Heart left ventricle (tissue), 16 donors: ENCODE data around the gene CCT3. TPM values are rescaled to one million over a fixed set of nuclear protein-coding genes. Genes with fewer than 3 reads are reported as not detected.

Experiments
- ATAC-seq, 4 donors: fragments of 200-7000 bp; cut with Tn5 transposase; one replicate each; pipeline ENCODE4 v1.9.1; 2020 to 2022; ENCODE audit warnings: moderate library complexity in 4 of 4, mild to moderate bottlenecking in 3 of 4, moderate number of reproducible peaks in 1 of 4
- DNase-seq, 5 donors: peaks; one replicate each; pipeline ENCODE4 v3.0.0-alpha.2; 2020
- H3K27ac ChIP-seq, 12 donors: fragments of 200-600 bp; sonication (generic) in 4 of 12; one replicate each; pipeline versions ENCODE4 v1.5.0 to v1.8.0; 2016 to 2022; ENCODE audit warnings: mild to moderate bottlenecking in 2 of 12
- H3K27me3 ChIP-seq, 9 donors: fragments of 200-600 bp; sonication (generic) in 2 of 9; one replicate each; pipeline versions ENCODE4 v1.5.1 to v1.8.0; 2016 to 2022; ENCODE audit warnings: mild to moderate bottlenecking in 3 of 9
- H3K36me3 ChIP-seq, 9 donors: fragments of 200-600 bp; sonication (generic) in 2 of 9; one replicate each; pipeline versions ENCODE4 v1.5.0 to v1.8.0; 2018 to 2022; ENCODE audit warnings: mild to moderate bottlenecking in 2 of 9
- H3K4me1 ChIP-seq, 12 donors: fragments of 200-600 bp; sonication (generic) in 4 of 12; one replicate each; pipeline versions ENCODE4 v1.5.0 to v1.8.0; 2016 to 2022; ENCODE audit warnings: mild to moderate bottlenecking in 3 of 12
- H3K4me3 ChIP-seq, 12 donors: fragments of 200-600 bp; sonication (generic) in 4 of 12; one replicate each; pipeline versions ENCODE4 v1.5.0 to v1.8.0; 2017 to 2022; ENCODE audit warnings: mild to moderate bottlenecking in 9 of 12, moderate library complexity in 4 of 12
- H3K9me3 ChIP-seq, 12 donors: fragments of 200-600 bp; sonication (generic) in 4 of 12; one replicate each; pipeline versions ENCODE4 v1.5.0 to v1.8.0; 2016 to 2022; ENCODE audit warnings: mild to moderate bottlenecking in 1 of 12
- POLR2A ChIP-seq, 2 donors: fragments of 450-650 bp; IDR thresholded peaks; one replicate each; pipeline ENCODE4 v1.6.1; 2017; ENCODE audit warnings: antibody characterized with exemption in 2 of 2, mild to moderate bottlenecking in 2 of 2, moderate library complexity in 2 of 2
- WGBS, 4 donors: extraction: QIAGEN DNeasy Blood & Tissue Kit in 2 of 4; methylation state at CpG; one replicate each; pipeline versions ENCODE4 v1.1.5 to v1.1.7; 2013 to 2018; 5-methylcytosine and 5-hydroxymethylcytosine counted together
- intact Hi-C, 10 donors: fragments of 100-400 bp; cut with DNase I; formaldehyde crosslinking; loops; one replicate each; pipeline versions ENCODE4 v1.11.1 to v1.14.2; 2022
- long read RNA-seq, 3 donors: library from polyadenylated mRNA; unstranded; transcript quantifications; one replicate each; pipeline ENCODE4 v2.0.0, GENCODE V29; 2020 to 2021
- polyA plus RNA-seq, 2 donors: library from polyadenylated mRNA; stranded (reverse); fragments of 200-250 nt; gene quantifications; one replicate each; pipeline ENCODE4 v1.2.3, GENCODE V29; 2013
- total RNA-seq, 9 donors: library from RNA; depleted of rRNA in 2 of 9; stranded (reverse); fragments of >200 nt in 2 of 9; fragmentation: NEBNext Ultra II Directional in 3 of 9; extraction: Animal tissue kit (Norgen Biotek cat#: 25700) in 3 of 9; gene quantifications; one replicate each; pipeline versions ENCODE4 v1.1.0 to v1.2.4, GENCODE V29; 2016 to 2023
- TF ChIP-seq, protein P1 (sequence below), 12 donors: fragments of 200-600 bp; sonication (generic) in 4 of 12; IDR thresholded peaks; one replicate each; pipeline versions ENCODE4 v1.5.0 to v1.8.0; 2018 to 2022; ENCODE audit warnings: antibody characterized with exemption in 12 of 12, mild to moderate bottlenecking in 5 of 12
- donor health status: ischemic (EF 13 %, LVEDD 7.1; RV severe dilation, severe dysfunction).
- donor health status: healthy with polysubstance abuse.
- donor health status: DM: no; HTN: yes; CAD: no.
- donor health status: DM: no; HTN: no; CAD: no.
- donor health status: ischemic (EF 25% LVEDD 6.9; RV normal size, moderate dysfunction).
- donor health status: ischemic (EF 25% LVEDD 5.7; RV mildly dilated, moderate dysfunction).
- donor health status: healthy.
- donor health status: DM: yes; HTN: yes; CAD: no.
- donor health status: ischemic (EF 35%, LVEDD 5.7; RV mildly dilated, moderate dysfunction).
- donor health status: nonischemic (EF 11% LVEDD 7.7; RV severe dilation, severe dysfunction).
- donor health status: DM: yes; HTN: yes; CAD: no.
- donor health status: PGD.
- donor health status: ischemic (EF 29% LVEDD 5.4; RV normal size, mild dysfunction).
- donor health status: nonischemic (EF 23%, LVEDD 6.1; RV moderate dilation, normal function).

Gene CCT3
- total RNA-seq (100 to 1,000 TPM; 105 to 152 (median 143) TPM), polyA plus RNA-seq (100 to 1,000 TPM in 1 of 2 donors, 10 to 100 TPM in 1; 83.1 to 246 TPM)
- long read RNA-seq, donor 1, transcript CCT3-201 (14 exons, 2,150 nt), result major isoform, 249 of 267 reads
- long read RNA-seq, donor 1, partial matches to known transcripts, result 12 of 267 reads
- long read RNA-seq, donor 1, other reads (novel, unspliced or antisense), result 6 of 267 reads
- long read RNA-seq, donor 2, transcript CCT3-204 (12 exons, 1,815 nt), result minor isoform, 11 of 1,188 reads
- long read RNA-seq, donor 2, transcript CCT3-201 (14 exons, 2,150 nt), result major isoform, 1,100 of 1,188 reads
- long read RNA-seq, donor 2, partial matches to known transcripts, result 29 of 1,188 reads
- long read RNA-seq, donor 2, other reads (novel, unspliced or antisense), result 46 of 1,188 reads
- long read RNA-seq, donor 3, transcript CCT3-201 (14 exons, 2,150 nt), result major isoform, 259 of 300 reads
- long read RNA-seq, donor 3, partial matches to known transcripts, result 28 of 300 reads
- long read RNA-seq, donor 3, other reads (novel, unspliced or antisense), result 11 of 300 reads

DNA sequence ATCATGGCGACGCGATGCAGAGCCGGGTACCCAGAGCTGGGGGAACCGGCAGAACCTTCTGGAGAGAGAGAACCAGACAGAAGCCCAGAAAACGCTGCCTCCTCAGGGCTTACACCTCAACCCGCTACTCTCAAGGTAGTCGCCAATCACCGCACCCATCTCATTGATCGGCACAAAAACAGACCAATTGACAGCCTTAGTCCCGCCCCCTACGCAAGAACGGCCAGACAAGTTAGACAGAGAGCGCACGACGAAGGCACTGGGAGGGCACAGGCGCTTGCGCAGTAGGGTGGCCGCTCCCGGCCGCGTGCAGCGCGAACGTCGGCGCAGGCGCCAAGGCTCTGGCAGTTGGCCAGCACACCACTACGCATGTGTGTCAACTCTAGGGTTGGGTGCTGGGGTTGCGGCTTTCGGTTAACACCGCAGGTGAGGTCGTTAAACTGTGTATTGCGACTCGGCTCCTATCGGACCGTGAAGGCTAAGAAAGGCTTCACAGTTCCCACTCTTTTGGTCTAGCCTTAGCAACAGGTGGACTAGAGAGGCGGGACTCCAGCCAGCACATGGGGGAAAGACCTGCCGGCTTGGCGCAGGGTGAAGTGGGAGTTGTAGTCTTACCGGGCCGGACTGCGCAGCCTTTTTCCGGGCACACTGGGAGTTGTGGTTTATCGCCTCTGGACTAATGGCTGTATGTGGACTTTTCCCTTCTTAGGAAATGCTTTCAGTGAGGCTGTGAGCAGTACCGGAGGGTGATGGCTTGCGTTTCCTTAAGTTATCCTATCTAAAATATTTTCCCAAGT is at the start of gene CCT3, which contains the start of gene TSACC:
Gene CCT3, minus strand, starts transcription at position 113 of the 797 bp plus-strand sequence. Its CDS starts 108 bp downstream, at position 5.
Gene TSACC, plus strand, starts transcription at position 347 of the 797 bp plus-strand sequence. CDS start 1,232 bp downstream, outside the sequence.
- Histone ChIP-seq H3K4me1 (peaks cover 6 to 25% (median 20%) of the 10 kb centered on the region in 12 donors), H3K36me3 (peaks cover 0 to 25% (median 24%) of the 10 kb centered on the region in 9 donors), H3K27me3 (no peaks in the 10 kb centered on the region), H3K9me3 (no peaks in the 10 kb centered on the region), H3K27ac (peak within 1 kb of the TSS; percentile 54 to 96 (median 85)), H3K4me3 (peak within 1 kb of the TSS; percentile 46 to 98 (median 73))
- 0 to 1% (median 0%) methylated on average over 31 to 47 of the region's 47 CpGs for WGBS, 4 donors
- intact Hi-C loops, result loop anchor here in 2 of 10 donors (1.0 to 2.0 kb wide), 2 partner anchors 55 to 56 kb away; partner anchors contain the start of gene SMG5 (in 1 of the 2)
- ATAC-seq (peak; percentile 96 to 98 (median 97)), DNase-seq (peak; percentile 99 to 100 (median 99))
- peak in 1 of 2 donors; percentile 82 for TF ChIP-seq POLR2A (IDR thresholded peaks at IDR 0.05)
- TF ChIP-seq, protein P1, sequence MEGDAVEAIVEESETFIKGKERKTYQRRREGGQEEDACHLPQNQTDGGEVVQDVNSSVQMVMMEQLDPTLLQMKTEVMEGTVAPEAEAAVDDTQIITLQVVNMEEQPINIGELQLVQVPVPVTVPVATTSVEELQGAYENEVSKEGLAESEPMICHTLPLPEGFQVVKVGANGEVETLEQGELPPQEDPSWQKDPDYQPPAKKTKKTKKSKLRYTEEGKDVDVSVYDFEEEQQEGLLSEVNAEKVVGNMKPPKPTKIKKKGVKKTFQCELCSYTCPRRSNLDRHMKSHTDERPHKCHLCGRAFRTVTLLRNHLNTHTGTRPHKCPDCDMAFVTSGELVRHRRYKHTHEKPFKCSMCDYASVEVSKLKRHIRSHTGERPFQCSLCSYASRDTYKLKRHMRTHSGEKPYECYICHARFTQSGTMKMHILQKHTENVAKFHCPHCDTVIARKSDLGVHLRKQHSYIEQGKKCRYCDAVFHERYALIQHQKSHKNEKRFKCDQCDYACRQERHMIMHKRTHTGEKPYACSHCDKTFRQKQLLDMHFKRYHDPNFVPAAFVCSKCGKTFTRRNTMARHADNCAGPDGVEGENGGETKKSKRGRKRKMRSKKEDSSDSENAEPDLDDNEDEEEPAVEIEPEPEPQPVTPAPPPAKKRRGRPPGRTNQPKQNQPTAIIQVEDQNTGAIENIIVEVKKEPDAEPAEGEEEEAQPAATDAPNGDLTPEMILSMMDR (IDR thresholded peaks at IDR 0.05), result no peak

DNA sequence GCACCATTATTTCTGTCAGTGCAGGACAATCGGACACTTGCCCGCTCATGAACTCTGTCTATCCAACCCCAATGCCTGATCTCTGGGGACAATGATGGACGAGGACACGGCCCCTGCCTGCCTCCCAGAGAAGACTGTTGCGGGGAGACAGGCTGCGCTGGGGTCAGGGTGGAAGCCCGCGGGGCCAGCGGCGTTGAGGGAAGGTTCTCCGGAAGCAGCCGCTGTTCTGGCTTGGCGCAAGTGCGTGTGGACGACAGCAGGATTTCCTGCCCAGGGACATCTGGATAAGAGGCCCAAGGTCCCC is 49.7 kb upstream of the CCT3 start:
- 24 to 30% (median 25%) methylated on average over 15 of the region's 15 CpGs for WGBS, 4 donors
- Histone ChIP-seq H3K27me3 (peaks cover 8 to 55% (median 29%) of the 10 kb centered on the region in 9 donors), H3K27ac (no peak overlapping the region), H3K4me1 (peaks cover 0 to 11% (median 2%) of the 10 kb centered on the region in 12 donors), H3K4me3 (peak overlapping the region in 6 of 12 donors; percentile 19 to 36 (median 26)), H3K36me3 (no peaks in the 10 kb centered on the region), H3K9me3 (no peaks in the 10 kb centered on the region)
- DNase-seq (no peak), ATAC-seq (no peak)
- intact Hi-C loops, result loop anchor here (1.0 to 10.0 kb wide), 6 partner anchors 55 to 267 kb away; partner anchors contain the start of genes GPATCH4 (in 5 of the 10) and HAPLN2 (in 2 of the 10)
- no peak for TF ChIP-seq POLR2A (IDR thresholded peaks at IDR 0.05)
- TF ChIP-seq, protein P1 (IDR thresholded peaks at IDR 0.05), result no peak

DNA sequence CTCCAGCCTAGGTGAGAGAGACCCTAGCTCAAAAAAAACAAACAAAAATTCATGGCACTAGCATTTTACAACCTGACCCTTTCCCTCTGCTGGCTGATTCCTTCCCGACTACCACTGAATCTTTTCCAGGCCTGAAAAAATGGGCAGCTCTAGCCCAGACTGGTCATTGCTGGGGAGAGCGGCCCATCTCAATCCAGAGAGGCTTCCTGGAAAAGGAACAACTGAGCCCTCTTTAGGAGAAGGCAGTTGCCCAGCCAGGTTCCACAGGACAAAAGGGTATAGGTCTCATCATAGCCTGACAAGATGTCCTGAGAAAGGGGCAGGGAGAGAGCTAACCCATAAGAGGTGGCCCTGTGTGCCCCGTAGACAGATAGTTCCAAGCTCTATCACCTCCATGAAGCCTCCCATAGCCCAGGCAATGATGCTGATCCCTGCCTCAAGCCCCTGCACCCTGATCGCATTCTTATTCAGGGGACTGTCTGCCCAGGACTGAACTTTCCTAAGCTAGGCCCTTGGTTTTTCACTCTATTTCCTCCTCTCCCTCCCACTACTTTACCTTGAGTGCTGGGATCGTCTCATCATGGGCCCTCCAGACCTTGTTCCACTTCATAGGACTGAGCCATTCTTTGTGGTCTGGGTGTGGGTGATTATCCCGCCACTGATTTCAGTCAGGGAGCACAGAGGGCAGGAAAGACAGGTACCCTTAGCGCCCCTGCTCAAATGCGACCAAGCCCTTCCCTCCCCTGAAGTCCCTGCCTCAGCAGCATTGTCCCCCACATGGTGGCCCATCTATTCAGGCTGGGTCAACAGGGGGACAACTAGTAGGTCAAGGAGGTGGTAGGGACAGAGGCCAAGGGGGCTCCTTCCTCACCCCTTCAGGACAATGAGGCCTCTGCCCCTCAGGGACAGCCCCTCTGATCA is 49.1 kb upstream of the CCT3 start:
- WGBS, 4 donors, result 95 to 99% (median 96%) methylated on average over 8 of the region's 8 CpGs
- no peaks in the 10 kb centered on the region for H3K9me3 ChIP-seq
- intact Hi-C loops, result loop anchor here (1.0 to 10.0 kb wide), 6 partner anchors 56 to 268 kb away; partner anchors contain the start of genes GPATCH4 (in 5 of the 10) and HAPLN2 (in 2 of the 10)
- no peak overlapping the region for H3K27ac ChIP-seq
- ATAC-seq, result no peak
- peak in 1 of 5 donors; percentile 3 for DNase-seq
- H3K4me1 ChIP-seq, result peaks cover 0 to 11% (median 2%) of the 10 kb centered on the region in 12 donors
- no peaks in the 10 kb centered on the region for H3K36me3 ChIP-seq
- TF ChIP-seq, protein P1 (IDR thresholded peaks at IDR 0.05), result no peak
- no peak for TF ChIP-seq POLR2A (IDR thresholded peaks at IDR 0.05)
- no peak overlapping the region for H3K4me3 ChIP-seq
- peaks cover 6 to 55% (median 29%) of the 10 kb centered on the region in 9 donors for H3K27me3 ChIP-seq
